Tibial nerve (tissue), 4 donors: ENCODE measurements around the gene GIMAP8. TPM values are rescaled to one million over a fixed set of nuclear protein-coding genes. Genes with fewer than 3 reads are reported as not detected.

Experiments used
- DNase-seq, 2 donors: peaks; one replicate each; pipeline ENCODE4 v3.0.0-alpha.2; 2019; ENCODE audit warnings: low spot score in 2 of 2
- H3K27ac ChIP-seq, 4 donors: fragments of 200-600 bp; sonication (generic) in 3 of 4; one replicate each; pipeline ENCODE4 v1.5.1; 2017 to 2019; ENCODE audit warnings: mild to moderate bottlenecking in 1 of 4
- H3K27me3 ChIP-seq, 2 donors: fragments of 200-600 bp; sonication (generic) in 1 of 2; one replicate each; pipeline versions ENCODE4 v1.5.1 to v1.6.0; 2017 to 2019
- H3K36me3 ChIP-seq, 3 donors: fragments of 200-600 bp; sonication (generic); one replicate each; pipeline ENCODE4 v1.5.1; 2018 to 2019
- H3K4me1 ChIP-seq, 4 donors: fragments of 200-600 bp; sonication (generic) in 3 of 4; one replicate each; pipeline ENCODE4 v1.5.1; 2017 to 2019
- H3K4me3 ChIP-seq, 4 donors: fragments of 200-600 bp; sonication (generic) in 3 of 4; one replicate each; pipeline ENCODE4 v1.5.1; 2017 to 2019; ENCODE audit warnings: mild to moderate bottlenecking in 1 of 4, moderate library complexity in 1 of 4
- H3K9me3 ChIP-seq, 4 donors: fragments of 200-600 bp; sonication (generic) in 3 of 4; one replicate each; pipeline ENCODE4 v1.5.1; 2017 to 2019
- EP300 ChIP-seq, 2 donors: sonication (generic); formaldehyde crosslinking; IDR thresholded peaks; one replicate each; pipeline ENCODE4 v1.6.1; 2017; ENCODE audit warnings: antibody characterized with exemption in 2 of 2, mild to moderate bottlenecking in 1 of 2
- POLR2A ChIP-seq, 2 donors: fragments of 450-650 bp; IDR thresholded peaks; one replicate each; pipeline ENCODE4 v1.6.1; 2017; ENCODE audit warnings: antibody characterized with exemption in 2 of 2, mild to moderate bottlenecking in 2 of 2, moderate library complexity in 2 of 2
- WGBS, 2 donors: methylation state at CpG; one replicate each; pipeline ENCODE4 v1.1.5; 2018; 5-methylcytosine and 5-hydroxymethylcytosine counted together
- total RNA-seq, 4 donors: library from RNA; depleted of rRNA; stranded (reverse); fragments of >200 nt; gene quantifications; one replicate each; pipeline ENCODE4 v1.1.0, GENCODE V29; 2016
- TF ChIP-seq, protein P1 (sequence below), 5 experiments: fragments of 200-600 bp in 3 of 5; fragments of 450-650 bp in 2 of 5; sonication (generic) in 3 of 5; IDR thresholded peaks; one replicate each; pipeline ENCODE4 v1.5.1; 2016 to 2019; ENCODE audit warnings: antibody characterized with exemption in 5 of 5, mild to moderate bottlenecking in 3 of 5, moderate library complexity in 2 of 5

The GIMAP8 gene
- total RNA-seq, 4 donors from 2014 or later = 6.3 to 15.9 (median 10.4) TPM

GRCh38 chr7:150402671-150403321 lies 47.6 kb upstream of the GIMAP8 start:
- H3K27ac ChIP-seq = no peak overlapping the region
- peaks cover 0 to 22% (median 3%) of the 10 kb centered on the region in 3 donors for H3K36me3 ChIP-seq
- 81 to 89% methylated on average over 12 of the region's 13 CpGs for WGBS, 2 donors
- TF ChIP-seq POLR2A (IDR thresholded peaks at IDR 0.05) = no peak
- TF ChIP-seq, protein P1, sequence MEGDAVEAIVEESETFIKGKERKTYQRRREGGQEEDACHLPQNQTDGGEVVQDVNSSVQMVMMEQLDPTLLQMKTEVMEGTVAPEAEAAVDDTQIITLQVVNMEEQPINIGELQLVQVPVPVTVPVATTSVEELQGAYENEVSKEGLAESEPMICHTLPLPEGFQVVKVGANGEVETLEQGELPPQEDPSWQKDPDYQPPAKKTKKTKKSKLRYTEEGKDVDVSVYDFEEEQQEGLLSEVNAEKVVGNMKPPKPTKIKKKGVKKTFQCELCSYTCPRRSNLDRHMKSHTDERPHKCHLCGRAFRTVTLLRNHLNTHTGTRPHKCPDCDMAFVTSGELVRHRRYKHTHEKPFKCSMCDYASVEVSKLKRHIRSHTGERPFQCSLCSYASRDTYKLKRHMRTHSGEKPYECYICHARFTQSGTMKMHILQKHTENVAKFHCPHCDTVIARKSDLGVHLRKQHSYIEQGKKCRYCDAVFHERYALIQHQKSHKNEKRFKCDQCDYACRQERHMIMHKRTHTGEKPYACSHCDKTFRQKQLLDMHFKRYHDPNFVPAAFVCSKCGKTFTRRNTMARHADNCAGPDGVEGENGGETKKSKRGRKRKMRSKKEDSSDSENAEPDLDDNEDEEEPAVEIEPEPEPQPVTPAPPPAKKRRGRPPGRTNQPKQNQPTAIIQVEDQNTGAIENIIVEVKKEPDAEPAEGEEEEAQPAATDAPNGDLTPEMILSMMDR (IDR thresholded peaks at IDR 0.05) = no peak
- TF ChIP-seq EP300 (IDR thresholded peaks at IDR 0.05) = no peak
- H3K9me3 ChIP-seq = no peaks in the 10 kb centered on the region
- no peak for DNase-seq
- no peaks in the 10 kb centered on the region for H3K27me3 ChIP-seq
- H3K4me3 ChIP-seq = no peak overlapping the region
- H3K4me1 ChIP-seq = peaks cover 0 to 53% (median 18%) of the 10 kb centered on the region in 4 donors

- no peaks in the 10 kb centered on the region for H3K9me3 ChIP-seq
- no peak for DNase-seq
- H3K27ac ChIP-seq = peak overlapping the region in 3 of 4 donors; percentile 98 to 99 (median 98)
- no peak overlapping the region for H3K4me3 ChIP-seq
- 77 to 84% methylated on average over 13 of the region's 13 CpGs for WGBS, 2 donors
- peaks cover 0 to 50% (median 18%) of the 10 kb centered on the region in 4 donors for H3K4me1 ChIP-seq
- no peaks in the 10 kb centered on the region for H3K27me3 ChIP-seq
- H3K36me3 ChIP-seq = peaks cover 0 to 22% (median 0%) of the 10 kb centered on the region in 3 donors
- TF ChIP-seq, protein P1 (IDR thresholded peaks at IDR 0.05) = no peak
- TF ChIP-seq EP300 (IDR thresholded peaks at IDR 0.05) (no peak), POLR2A (IDR thresholded peaks at IDR 0.05) (no peak)
Observed at GRCh38 chr7:150403376-150404171, 46.9 kb upstream of the GIMAP8 start.

- TF ChIP-seq POLR2A (IDR thresholded peaks at IDR 0.05) (no peak), EP300 (IDR thresholded peaks at IDR 0.05) (no peak)
- TF ChIP-seq, protein P1 (IDR thresholded peaks at IDR 0.05) = no peak
- H3K4me3 ChIP-seq = peak overlapping the region; percentile 71 to 93 (median 86)
- no peaks in the 10 kb centered on the region for H3K27me3 ChIP-seq
- DNase-seq = no peak
- no peaks in the 10 kb centered on the region for H3K9me3 ChIP-seq
- H3K4me1 ChIP-seq = peaks cover 0 to 43% (median 18%) of the 10 kb centered on the region in 4 donors
- H3K36me3 ChIP-seq = peaks cover 0 to 17% (median 0%) of the 10 kb centered on the region in 3 donors
- 22 to 28% methylated on average over 16 of the region's 16 CpGs for WGBS, 2 donors
- H3K27ac ChIP-seq = peak overlapping the region; percentile 93 to 99 (median 98)
Observed at GRCh38 chr7:150404172-150404804, 46.1 kb upstream of the GIMAP8 start.

GRCh38 chr7:150404805-150405583 lies 45.4 kb upstream of the GIMAP8 start:
- H3K27me3 ChIP-seq = no peaks in the 10 kb centered on the region
- H3K4me1 ChIP-seq = peaks cover 0 to 43% (median 18%) of the 10 kb centered on the region in 4 donors
- peak overlapping the region; percentile 71 to 93 (median 86) for H3K4me3 ChIP-seq
- DNase-seq = peak; percentile 78 to 83
- peaks cover 0 to 23% (median 0%) of the 10 kb centered on the region in 3 donors for H3K36me3 ChIP-seq
- no peaks in the 10 kb centered on the region for H3K9me3 ChIP-seq
- H3K27ac ChIP-seq = peak overlapping the region; percentile 93 to 99 (median 98)
- peak in 1 of 2 donors; percentile 80 for TF ChIP-seq EP300 (IDR thresholded peaks at IDR 0.05)
- TF ChIP-seq POLR2A (IDR thresholded peaks at IDR 0.05) = peak; percentile 59 to 64
- TF ChIP-seq, protein P1 (IDR thresholded peaks at IDR 0.05) = peak; percentile 23 to 63 (median 34)
- WGBS, 2 donors = 0 to 1% methylated on average over 20 to 35 of the region's 86 CpGs
